NCI-H1105 treated with DMSO at 0.1 percent for 48 hours (cell line): Measurements from ENCODE around the gene RAMP3.

Source experiments
- DNase-seq: peaks from one replicate; lab custom pipeline; 2025; lab: John Stamatoyannopoulos, UW

Gene RAMP3

DNA sequence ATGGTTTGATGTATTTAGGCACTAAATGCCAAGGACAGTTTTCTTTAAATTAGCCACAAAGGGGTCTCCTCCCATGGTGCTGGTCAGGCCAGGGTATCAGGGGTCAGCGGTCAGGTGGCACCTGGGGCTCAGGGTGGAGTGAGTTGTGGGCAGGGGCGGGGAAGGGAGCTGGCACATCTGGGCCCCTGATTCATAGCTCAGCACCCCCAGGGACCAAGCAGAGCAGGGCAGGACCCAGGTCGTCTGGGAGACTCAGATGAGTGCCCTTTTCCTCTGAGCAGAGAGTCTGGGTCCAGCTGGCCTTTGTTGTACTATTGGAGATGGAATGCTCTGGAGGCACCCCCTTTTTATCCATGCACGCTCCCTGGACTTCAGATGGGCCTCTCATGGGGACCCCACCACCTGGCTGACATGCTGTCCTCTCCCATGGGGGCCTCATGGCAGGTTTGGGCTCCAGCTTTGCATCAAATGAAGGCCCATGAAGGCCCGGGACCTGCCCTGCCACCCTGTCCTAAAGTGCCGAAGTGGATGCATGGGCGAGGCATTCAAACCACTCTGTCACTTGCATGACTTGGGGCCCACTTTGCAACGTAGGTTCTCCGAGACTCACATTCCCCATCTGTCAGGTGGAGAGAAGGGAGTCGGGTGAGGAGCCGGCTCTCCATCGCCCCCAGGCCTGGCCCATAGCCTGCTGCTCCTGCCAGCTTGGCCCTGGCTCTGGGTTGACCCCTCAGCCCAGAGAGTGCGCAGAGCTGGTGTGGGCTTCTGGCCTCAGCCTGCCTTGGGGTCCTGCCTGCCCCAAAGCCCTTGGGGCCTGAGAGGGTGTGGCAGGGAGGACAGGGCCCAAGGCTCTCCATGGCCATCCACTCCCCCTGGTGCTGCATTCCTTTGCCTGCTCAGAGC lies 66.4 kb downstream of the RAMP3 start:
- DNase-seq: no peak

- DNase-seq: no peak
Measured at GRCh38 chr7:45224832-45225231, 67.2 kb downstream of the RAMP3 start.

DNA sequence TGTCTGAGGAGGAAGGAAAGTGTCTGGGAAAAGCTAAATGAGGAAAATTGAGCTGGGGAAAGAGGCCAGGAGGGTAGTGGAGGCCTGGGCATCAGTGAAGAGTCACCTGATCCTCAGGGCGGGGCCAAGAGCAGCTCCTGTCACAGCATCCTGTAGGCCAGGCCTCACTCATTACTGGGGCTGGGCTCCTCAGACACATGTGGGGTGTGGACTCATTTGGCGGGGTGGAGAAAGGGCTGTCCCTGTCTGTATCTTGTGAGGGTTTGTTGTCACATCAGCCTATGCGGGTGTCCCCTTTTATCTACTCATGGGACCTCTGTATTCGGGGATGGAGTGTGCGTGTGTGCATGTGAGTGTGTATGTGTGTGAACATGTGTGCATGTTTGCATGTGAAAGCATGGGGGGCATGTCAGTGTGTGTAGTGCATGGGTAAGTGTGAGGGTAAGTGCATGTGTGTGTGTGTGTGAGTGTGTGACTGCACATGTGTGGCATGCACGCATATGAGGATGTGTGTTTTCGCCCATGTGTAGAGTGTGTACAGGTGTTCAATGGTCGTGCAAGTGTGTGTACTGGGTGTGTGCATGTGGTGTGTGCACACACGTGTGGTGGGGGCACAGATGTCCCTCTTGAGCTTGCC lies 67.8 kb downstream of the RAMP3 start:
- no peak for DNase-seq

GRCh38 chr7:45225948-45226335 lies 68.4 kb downstream of the RAMP3 start:
- no peak for DNase-seq

DNA sequence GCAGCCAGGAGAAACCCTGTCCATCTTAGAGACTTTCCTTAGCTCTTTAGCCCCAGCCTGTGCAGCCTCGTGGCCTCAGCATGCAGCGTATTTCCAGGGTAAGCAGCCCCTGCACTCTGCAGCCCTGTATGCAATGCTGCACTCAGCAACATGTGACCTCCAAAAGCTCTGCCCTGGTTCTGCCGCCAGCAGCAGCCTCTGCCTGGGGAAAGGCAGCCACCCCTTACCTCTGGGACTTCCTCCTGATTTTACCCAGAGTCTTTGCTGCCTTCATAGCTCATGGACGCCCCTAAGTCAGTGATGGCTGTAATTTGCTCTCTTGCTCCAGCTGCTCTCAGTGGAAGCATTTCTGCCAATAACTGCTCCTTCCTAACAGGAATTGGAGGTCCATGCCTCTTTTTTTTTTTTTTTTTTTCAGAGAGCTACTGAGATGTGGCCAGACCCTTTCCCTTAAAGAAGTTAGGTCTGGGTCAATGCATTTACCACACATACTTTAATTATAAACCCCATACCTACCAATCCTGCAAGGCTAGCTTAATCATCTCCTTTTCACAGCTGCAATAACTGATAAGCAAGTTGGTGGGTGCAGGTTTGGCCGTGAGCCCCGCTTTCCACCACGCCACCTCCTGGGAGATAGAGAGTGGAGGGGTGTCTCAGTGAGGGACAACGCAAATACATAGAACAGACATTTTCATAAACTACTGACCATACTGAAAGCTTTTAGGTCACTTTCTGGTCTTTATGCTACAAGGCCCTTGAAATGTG lies 71.7 kb downstream of the RAMP3 start:
- DNase-seq: no peak

DNA sequence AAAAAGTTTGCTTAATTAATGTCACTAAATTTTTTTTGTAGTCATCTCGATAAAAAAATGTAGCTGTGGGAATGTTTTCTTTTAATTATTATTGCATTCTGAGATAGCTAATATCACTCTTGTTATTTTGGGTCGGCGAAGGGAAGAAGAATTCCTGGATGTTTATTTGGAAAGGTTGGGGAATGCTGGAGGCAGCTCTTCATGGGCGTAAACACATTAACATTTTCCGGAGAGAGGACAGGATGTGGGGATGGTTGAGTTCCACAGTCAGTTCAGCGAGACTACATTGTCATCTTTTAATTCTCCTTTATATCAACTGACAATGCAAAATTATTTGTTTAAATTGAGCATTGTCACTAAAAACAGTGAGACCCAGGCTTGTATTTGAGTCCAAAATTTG lies 72.5 kb downstream of the RAMP3 start:
- no peak for DNase-seq

GRCh38 chr7:45230611-45231165 lies 73.1 kb downstream of the RAMP3 start:
- DNase-seq: no peak

GRCh38 chr7:45233249-45233775 lies 75.7 kb downstream of the RAMP3 start:
- no peak for DNase-seq
